H1 (cell line): ENCODE results near the gene HCK. TPM values are rescaled to one million over a fixed set of nuclear protein-coding genes. Genes with fewer than 3 reads are reported as not detected.

Source experiments
- CEBPB ChIP-seq: IDR thresholded peaks from 2 replicates; pipeline ENCODE4 v1.6.1; 2012; ENCODE audit warnings: low read depth, low read length
- CHD1 ChIP-seq: IDR thresholded peaks from 2 replicates; pipeline ENCODE4 v1.6.1; 2012; ENCODE audit warnings: low read depth, low read length, improper control_type of control experiment
- CHD2 ChIP-seq: IDR thresholded peaks from 2 replicates; pipeline ENCODE4 v1.6.1; 2012; ENCODE audit warnings: low read length, improper control_type of control experiment
- EGR1 ChIP-seq: IDR thresholded peaks from 2 replicates; pipeline ENCODE4 v1.6.1; 2011; ENCODE audit warnings: low read depth, low read length, borderline replicate concordance
- MAFK ChIP-seq: IDR thresholded peaks from 2 replicates; pipeline ENCODE4 v1.6.1; 2012; ENCODE audit warnings: low read depth, mild to moderate bottlenecking, improper control_type of control experiment, low read length
- SAP30 ChIP-seq: fragments of 300-600 bp; sonication (generic); IDR thresholded peaks from 2 replicates; pipeline ENCODE4 v1.7.1; 2012; ENCODE audit warnings: low read length, moderate library complexity, mild to moderate bottlenecking, inconsistent platforms; ENCODE audit not compliant: insufficient read depth, insufficient replicate concordance
- TAF1 ChIP-seq: IDR thresholded peaks from 2 replicates; pipeline ENCODE4 v1.6.1; 2011; ENCODE audit warnings: mild to moderate bottlenecking, low read depth, low read length
- polyA plus RNA-seq, 7 experiments: library from polyadenylated mRNA; depleted of rRNA in 3 of 7; stranded (reverse) in 5 of 7; unstranded in 2 of 7; fragments of >200 nt in 5 of 7; fragments of 200-250 nt in 2 of 7; gene quantifications; 1 replicate in 5 of 7; 2 replicates in 1 of 7; 4 replicates in 1 of 7; pipeline versions ENCODE4 v1.2.1 to v1.2.3, GENCODE V29; 2011 to 2013; ENCODE audit warnings: missing spikeins in 2 of 7, mixed read lengths in 2 of 7
- total RNA-seq: library from RNA; stranded (reverse); fragmentation: NEBNext Ultra II Directional; extraction: Animal tissue kit (Norgen Biotek cat#: 25700); gene quantifications from 2 replicates; pipeline ENCODE4 v1.2.1, GENCODE V29; 2021
- TF ChIP-seq, protein P1 (sequence below): fragments of 300-600 bp; sonication (generic); IDR thresholded peaks from 2 replicates; pipeline ENCODE4 v1.7.1; 2012; ENCODE audit warnings: low read length, moderate library complexity, mild to moderate bottlenecking, inconsistent platforms; ENCODE audit not compliant: insufficient replicate concordance
- TF ChIP-seq, protein P2 (sequence below), 3 experiments: IDR thresholded peaks; 1 replicate in 2 of 3; 2 replicates in 1 of 3; pipeline versions ENCODE4 v1.5.1 to v1.6.1; 2011; ENCODE audit warnings: low read length in 3 of 3, mild to moderate bottlenecking in 3 of 3, inconsistent platforms in 2 of 3, low read depth in 1 of 3, moderate library complexity in 1 of 3; ENCODE audit not compliant: insufficient read depth in 1 of 3; ENCODE audit errors: control extremely low read depth in 1 of 3
- TF ChIP-seq, protein P3 (sequence below): IDR thresholded peaks from 2 replicates; pipeline ENCODE4 v1.6.1; 2012; ENCODE audit warnings: inconsistent platforms

The HCK gene
- total and polyA plus RNA-seq, 2 of the 8 experiments (the other 6 are each of a cell fraction or from before 2014, with no cell fraction given) = 0.37 to 4.3 TPM

DNA sequence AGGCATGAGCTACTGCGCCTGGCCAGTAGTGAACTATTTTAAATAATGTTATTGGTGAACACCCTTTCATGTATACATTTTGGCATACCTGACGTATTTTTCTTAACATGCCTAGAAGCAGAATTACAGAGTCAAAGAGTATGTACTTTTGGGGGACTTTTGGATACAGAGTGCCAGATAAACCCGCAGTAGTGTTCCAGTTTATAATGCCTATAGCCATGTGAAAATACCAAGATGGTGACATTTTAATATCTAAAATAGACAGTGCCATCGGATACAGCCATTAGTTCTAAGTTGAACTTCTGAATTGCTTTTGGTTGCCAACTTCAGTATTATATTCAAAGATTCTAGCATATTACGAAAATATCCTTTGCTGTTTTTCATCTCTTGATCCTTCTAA is 77.8 kb downstream of the HCK start (continued):
- TF ChIP-seq, protein P1, sequence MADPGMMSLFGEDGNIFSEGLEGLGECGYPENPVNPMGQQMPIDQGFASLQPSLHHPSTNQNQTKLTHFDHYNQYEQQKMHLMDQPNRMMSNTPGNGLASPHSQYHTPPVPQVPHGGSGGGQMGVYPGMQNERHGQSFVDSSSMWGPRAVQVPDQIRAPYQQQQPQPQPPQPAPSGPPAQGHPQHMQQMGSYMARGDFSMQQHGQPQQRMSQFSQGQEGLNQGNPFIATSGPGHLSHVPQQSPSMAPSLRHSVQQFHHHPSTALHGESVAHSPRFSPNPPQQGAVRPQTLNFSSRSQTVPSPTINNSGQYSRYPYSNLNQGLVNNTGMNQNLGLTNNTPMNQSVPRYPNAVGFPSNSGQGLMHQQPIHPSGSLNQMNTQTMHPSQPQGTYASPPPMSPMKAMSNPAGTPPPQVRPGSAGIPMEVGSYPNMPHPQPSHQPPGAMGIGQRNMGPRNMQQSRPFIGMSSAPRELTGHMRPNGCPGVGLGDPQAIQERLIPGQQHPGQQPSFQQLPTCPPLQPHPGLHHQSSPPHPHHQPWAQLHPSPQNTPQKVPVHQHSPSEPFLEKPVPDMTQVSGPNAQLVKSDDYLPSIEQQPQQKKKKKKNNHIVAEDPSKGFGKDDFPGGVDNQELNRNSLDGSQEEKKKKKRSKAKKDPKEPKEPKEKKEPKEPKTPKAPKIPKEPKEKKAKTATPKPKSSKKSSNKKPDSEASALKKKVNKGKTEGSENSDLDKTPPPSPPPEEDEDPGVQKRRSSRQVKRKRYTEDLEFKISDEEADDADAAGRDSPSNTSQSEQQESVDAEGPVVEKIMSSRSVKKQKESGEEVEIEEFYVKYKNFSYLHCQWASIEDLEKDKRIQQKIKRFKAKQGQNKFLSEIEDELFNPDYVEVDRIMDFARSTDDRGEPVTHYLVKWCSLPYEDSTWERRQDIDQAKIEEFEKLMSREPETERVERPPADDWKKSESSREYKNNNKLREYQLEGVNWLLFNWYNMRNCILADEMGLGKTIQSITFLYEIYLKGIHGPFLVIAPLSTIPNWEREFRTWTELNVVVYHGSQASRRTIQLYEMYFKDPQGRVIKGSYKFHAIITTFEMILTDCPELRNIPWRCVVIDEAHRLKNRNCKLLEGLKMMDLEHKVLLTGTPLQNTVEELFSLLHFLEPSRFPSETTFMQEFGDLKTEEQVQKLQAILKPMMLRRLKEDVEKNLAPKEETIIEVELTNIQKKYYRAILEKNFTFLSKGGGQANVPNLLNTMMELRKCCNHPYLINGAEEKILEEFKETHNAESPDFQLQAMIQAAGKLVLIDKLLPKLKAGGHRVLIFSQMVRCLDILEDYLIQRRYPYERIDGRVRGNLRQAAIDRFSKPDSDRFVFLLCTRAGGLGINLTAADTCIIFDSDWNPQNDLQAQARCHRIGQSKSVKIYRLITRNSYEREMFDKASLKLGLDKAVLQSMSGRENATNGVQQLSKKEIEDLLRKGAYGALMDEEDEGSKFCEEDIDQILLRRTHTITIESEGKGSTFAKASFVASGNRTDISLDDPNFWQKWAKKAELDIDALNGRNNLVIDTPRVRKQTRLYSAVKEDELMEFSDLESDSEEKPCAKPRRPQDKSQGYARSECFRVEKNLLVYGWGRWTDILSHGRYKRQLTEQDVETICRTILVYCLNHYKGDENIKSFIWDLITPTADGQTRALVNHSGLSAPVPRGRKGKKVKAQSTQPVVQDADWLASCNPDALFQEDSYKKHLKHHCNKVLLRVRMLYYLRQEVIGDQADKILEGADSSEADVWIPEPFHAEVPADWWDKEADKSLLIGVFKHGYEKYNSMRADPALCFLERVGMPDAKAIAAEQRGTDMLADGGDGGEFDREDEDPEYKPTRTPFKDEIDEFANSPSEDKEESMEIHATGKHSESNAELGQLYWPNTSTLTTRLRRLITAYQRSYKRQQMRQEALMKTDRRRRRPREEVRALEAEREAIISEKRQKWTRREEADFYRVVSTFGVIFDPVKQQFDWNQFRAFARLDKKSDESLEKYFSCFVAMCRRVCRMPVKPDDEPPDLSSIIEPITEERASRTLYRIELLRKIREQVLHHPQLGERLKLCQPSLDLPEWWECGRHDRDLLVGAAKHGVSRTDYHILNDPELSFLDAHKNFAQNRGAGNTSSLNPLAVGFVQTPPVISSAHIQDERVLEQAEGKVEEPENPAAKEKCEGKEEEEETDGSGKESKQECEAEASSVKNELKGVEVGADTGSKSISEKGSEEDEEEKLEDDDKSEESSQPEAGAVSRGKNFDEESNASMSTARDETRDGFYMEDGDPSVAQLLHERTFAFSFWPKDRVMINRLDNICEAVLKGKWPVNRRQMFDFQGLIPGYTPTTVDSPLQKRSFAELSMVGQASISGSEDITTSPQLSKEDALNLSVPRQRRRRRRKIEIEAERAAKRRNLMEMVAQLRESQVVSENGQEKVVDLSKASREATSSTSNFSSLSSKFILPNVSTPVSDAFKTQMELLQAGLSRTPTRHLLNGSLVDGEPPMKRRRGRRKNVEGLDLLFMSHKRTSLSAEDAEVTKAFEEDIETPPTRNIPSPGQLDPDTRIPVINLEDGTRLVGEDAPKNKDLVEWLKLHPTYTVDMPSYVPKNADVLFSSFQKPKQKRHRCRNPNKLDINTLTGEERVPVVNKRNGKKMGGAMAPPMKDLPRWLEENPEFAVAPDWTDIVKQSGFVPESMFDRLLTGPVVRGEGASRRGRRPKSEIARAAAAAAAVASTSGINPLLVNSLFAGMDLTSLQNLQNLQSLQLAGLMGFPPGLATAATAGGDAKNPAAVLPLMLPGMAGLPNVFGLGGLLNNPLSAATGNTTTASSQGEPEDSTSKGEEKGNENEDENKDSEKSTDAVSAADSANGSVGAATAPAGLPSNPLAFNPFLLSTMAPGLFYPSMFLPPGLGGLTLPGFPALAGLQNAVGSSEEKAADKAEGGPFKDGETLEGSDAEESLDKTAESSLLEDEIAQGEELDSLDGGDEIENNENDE = no peak
- TF ChIP-seq MAFK (no peak), CHD2 (no peak), EGR1 (no peak), CEBPB (no peak), TAF1 (no peak), CHD1 (no peak), SAP30 (no peak)
- TF ChIP-seq, protein P2, sequence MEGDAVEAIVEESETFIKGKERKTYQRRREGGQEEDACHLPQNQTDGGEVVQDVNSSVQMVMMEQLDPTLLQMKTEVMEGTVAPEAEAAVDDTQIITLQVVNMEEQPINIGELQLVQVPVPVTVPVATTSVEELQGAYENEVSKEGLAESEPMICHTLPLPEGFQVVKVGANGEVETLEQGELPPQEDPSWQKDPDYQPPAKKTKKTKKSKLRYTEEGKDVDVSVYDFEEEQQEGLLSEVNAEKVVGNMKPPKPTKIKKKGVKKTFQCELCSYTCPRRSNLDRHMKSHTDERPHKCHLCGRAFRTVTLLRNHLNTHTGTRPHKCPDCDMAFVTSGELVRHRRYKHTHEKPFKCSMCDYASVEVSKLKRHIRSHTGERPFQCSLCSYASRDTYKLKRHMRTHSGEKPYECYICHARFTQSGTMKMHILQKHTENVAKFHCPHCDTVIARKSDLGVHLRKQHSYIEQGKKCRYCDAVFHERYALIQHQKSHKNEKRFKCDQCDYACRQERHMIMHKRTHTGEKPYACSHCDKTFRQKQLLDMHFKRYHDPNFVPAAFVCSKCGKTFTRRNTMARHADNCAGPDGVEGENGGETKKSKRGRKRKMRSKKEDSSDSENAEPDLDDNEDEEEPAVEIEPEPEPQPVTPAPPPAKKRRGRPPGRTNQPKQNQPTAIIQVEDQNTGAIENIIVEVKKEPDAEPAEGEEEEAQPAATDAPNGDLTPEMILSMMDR (IDR thresholded peaks at IDR 0.05; ENCODE audit: control extremely low read depth in 1 of 3, insufficient read depth in 1 of 3, low read depth in 1 of 3, low read length in 3 of 3) = no peak
- TF ChIP-seq, protein P3, sequence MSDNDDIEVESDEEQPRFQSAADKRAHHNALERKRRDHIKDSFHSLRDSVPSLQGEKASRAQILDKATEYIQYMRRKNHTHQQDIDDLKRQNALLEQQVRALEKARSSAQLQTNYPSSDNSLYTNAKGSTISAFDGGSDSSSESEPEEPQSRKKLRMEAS = no peak
